SKM-1 treated with dmso at 0.1 percent for 144 hours (cell line): ENCODE data around the gene RARB.

Source experiments
- DNase-seq: peaks from one replicate; lab custom pipeline; 2025; ENCODE audit not compliant: unreplicated experiment; lab: John Stamatoyannopoulos, UW

Gene RARB

GRCh38 chr3:25547943-25548674 lies 120.0 kb downstream of the RARB start:
- DNase-seq, result no peak

- DNase-seq, result no peak
Measured at GRCh38 chr3:25548836-25549235, 120.8 kb downstream of the RARB start.

- DNase-seq, result no peak
Measured at GRCh38 chr3:25552251-25552650, 124.2 kb downstream of the RARB start.

GRCh38 chr3:25554376-25554775 lies 126.3 kb downstream of the RARB start:
- no peak for DNase-seq

- DNase-seq, result no peak
Measured at GRCh38 chr3:25555695-25556437, 127.8 kb downstream of the RARB start.

GRCh38 chr3:25556447-25556846 lies 128.4 kb downstream of the RARB start:
- no peak for DNase-seq

GRCh38 chr3:25557694-25558093 lies 129.6 kb downstream of the RARB start:
- no peak for DNase-seq

GRCh38 chr3:25558121-25558520 lies 130.1 kb downstream of the RARB start:
- no peak for DNase-seq

- DNase-seq, result no peak
Measured at GRCh38 chr3:25558796-25559195, 130.7 kb downstream of the RARB start.

- DNase-seq, result no peak
Measured at GRCh38 chr3:25563601-25564000, 135.5 kb downstream of the RARB start.

- no peak for DNase-seq
Measured at GRCh38 chr3:25564075-25564474, 136.0 kb downstream of the RARB start.

GRCh38 chr3:25565807-25566206 lies 137.7 kb downstream of the RARB start:
- no peak for DNase-seq

- no peak for DNase-seq
Measured at GRCh38 chr3:25566358-25566920, 138.4 kb downstream of the RARB start.

- no peak for DNase-seq
Measured at GRCh38 chr3:25567388-25567787, 139.3 kb downstream of the RARB start.

- no peak for DNase-seq
Measured at GRCh38 chr3:25567806-25568524, 139.9 kb downstream of the RARB start.

GRCh38 chr3:25568525-25569078 lies 140.5 kb downstream of the RARB start:
- no peak for DNase-seq

GRCh38 chr3:25571285-25571684 lies 143.2 kb downstream of the RARB start:
- no peak for DNase-seq

GRCh38 chr3:25572336-25572735 lies 144.3 kb downstream of the RARB start:
- DNase-seq, result no peak

- DNase-seq, result no peak
Measured at GRCh38 chr3:25572919-25573385, 144.9 kb downstream of the RARB start.

GRCh38 chr3:25573386-25574171 lies 145.5 kb downstream of the RARB start:
- DNase-seq, result no peak
